IMR-90 (cell line): ENCODE measurements around the gene ZNF547.

ENCODE experiments used
- BHLHE40 ChIP-seq: fragments of 150-350 bp; IDR thresholded peaks from 2 replicates; pipeline ENCODE4 v1.6.1; 2016; ENCODE audit warnings: mild to moderate bottlenecking, low read depth, low read length
- CEBPB ChIP-seq: IDR thresholded peaks from 2 replicates; pipeline ENCODE4 v1.6.1; 2012; ENCODE audit warnings: low read depth, low read length, improper control_type of control experiment
- CHD1 ChIP-seq: IDR thresholded peaks from 2 replicates; pipeline ENCODE4 v1.6.1; 2012; ENCODE audit warnings: low read depth, low read length, improper control_type of control experiment
- MAZ ChIP-seq: IDR thresholded peaks from 2 replicates; pipeline ENCODE4 v1.6.1; 2012; ENCODE audit warnings: low read depth, mild to moderate bottlenecking, low read length, improper control_type of control experiment, moderate library complexity, borderline replicate concordance
- MXI1 ChIP-seq: IDR thresholded peaks from 2 replicates; pipeline ENCODE4 v1.6.1; 2012; ENCODE audit warnings: low read depth, mild to moderate bottlenecking, low read length, moderate library complexity, borderline replicate concordance
- POLR2A ChIP-seq: IDR thresholded peaks from 2 replicates; pipeline ENCODE4 v1.6.1; 2012; ENCODE audit warnings: mild to moderate bottlenecking, low read depth, low read length
- RCOR1 ChIP-seq: IDR thresholded peaks from 2 replicates; pipeline ENCODE4 v1.6.1; 2012; ENCODE audit warnings: mild to moderate bottlenecking, low read length, improper control_type of control experiment; ENCODE audit not compliant: insufficient replicate concordance
- RFX5 ChIP-seq: IDR thresholded peaks from 2 replicates; pipeline ENCODE4 v1.8.0; 2012; ENCODE audit warnings: low read depth, mild to moderate bottlenecking, low read length, moderate library complexity
- SMC3 ChIP-seq: fragments of 150-350 bp; IDR thresholded peaks from 2 replicates; pipeline ENCODE4 v1.6.1; 2016; ENCODE audit warnings: low read depth, mild to moderate bottlenecking, antibody characterized with exemption, low read length, moderate library complexity
- USF2 ChIP-seq: fragments of 150-350 bp; IDR thresholded peaks from 2 replicates; pipeline ENCODE4 v1.6.1; 2017; ENCODE audit warnings: mild to moderate bottlenecking, antibody characterized with exemption, low read length, low read depth
- TF ChIP-seq, protein P1 (sequence below): conservative IDR thresholded peaks from 2 replicates; pipeline ENCODE4 v1.5.1; 2012; ENCODE audit warnings: mild to moderate bottlenecking, low read depth, low read length, improper control_type of control experiment

DNA sequence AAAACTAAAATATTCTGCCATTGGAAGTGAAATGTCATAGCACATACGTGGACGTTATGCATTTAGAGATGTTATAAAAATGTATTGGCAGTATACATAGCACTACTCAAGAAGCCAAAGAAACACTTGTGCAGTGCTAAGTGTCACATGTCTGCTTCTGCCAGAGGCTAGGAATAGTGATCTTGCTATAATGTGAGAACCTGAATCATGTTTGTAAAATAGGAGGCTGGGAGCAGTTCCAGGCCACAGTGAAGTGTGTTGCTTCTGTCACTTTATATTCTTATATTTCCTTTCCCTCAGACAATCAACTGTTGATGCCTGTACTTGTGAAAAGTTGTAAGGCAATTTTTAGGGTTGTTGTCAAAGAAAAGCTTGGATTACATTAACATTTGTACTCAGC lies 3.4 kb downstream of the ZNF547 start:
- no peak for TF ChIP-seq POLR2A
- no peak for TF ChIP-seq USF2
- TF ChIP-seq, protein P1, sequence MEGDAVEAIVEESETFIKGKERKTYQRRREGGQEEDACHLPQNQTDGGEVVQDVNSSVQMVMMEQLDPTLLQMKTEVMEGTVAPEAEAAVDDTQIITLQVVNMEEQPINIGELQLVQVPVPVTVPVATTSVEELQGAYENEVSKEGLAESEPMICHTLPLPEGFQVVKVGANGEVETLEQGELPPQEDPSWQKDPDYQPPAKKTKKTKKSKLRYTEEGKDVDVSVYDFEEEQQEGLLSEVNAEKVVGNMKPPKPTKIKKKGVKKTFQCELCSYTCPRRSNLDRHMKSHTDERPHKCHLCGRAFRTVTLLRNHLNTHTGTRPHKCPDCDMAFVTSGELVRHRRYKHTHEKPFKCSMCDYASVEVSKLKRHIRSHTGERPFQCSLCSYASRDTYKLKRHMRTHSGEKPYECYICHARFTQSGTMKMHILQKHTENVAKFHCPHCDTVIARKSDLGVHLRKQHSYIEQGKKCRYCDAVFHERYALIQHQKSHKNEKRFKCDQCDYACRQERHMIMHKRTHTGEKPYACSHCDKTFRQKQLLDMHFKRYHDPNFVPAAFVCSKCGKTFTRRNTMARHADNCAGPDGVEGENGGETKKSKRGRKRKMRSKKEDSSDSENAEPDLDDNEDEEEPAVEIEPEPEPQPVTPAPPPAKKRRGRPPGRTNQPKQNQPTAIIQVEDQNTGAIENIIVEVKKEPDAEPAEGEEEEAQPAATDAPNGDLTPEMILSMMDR = no peak
- no peak for TF ChIP-seq MAZ
- TF ChIP-seq MXI1 = no peak
- no peak for TF ChIP-seq CEBPB
- TF ChIP-seq SMC3 = no peak
- TF ChIP-seq CHD1 = no peak
- no peak for TF ChIP-seq RFX5
- no peak for TF ChIP-seq BHLHE40
- TF ChIP-seq RCOR1 = no peak
